Naive thymus-derived CD8-positive, alpha-beta T cell (primary cell): ENCODE data around the gene TFDP2. TPM values are rescaled to one million over a fixed set of nuclear protein-coding genes. Genes with fewer than 3 reads are reported as not detected.

Experiments
- ATAC-seq, 2 donors: fragments of 150-1000 bp; cut with Tn5 transposase in 1 of 2; sonication (Bioruptor Pico), chemical (Tn5 transposase) in 1 of 2; 1 replicate in 1 of 2; 2 replicates in 1 of 2; pipeline ENCODE4 v1.10.0; 2021; ENCODE audit warnings: mild to moderate bottlenecking in 2 of 2, moderate library complexity in 2 of 2
- POLR2A ChIA-PET: fragments of 350-600 bp; sonication (Branson Sonifier 250); formaldehyde crosslinking; loops from one replicate; lab custom pipeline; 2021; ENCODE audit warnings: antibody characterized with exemption; lab: Charles Lee
- DNase-seq, 10 donors: peaks; one replicate each; pipeline versions ENCODE4 v3.0.0 to v3.0.0-alpha.2; 2020 to 2022
- H3K27ac Mint-ChIP-seq, 10 donors: one replicate each; pipeline ENCODE4 v1.8.0; 2020 to 2022; ENCODE audit warnings: mild to moderate bottlenecking in 10 of 10, mixed read lengths in 10 of 10, moderate library complexity in 4 of 10, inconsistent platforms in 1 of 10
- H3K27me3 Mint-ChIP-seq, 5 donors: one replicate each; pipeline ENCODE4 v1.8.0; 2021 to 2022; ENCODE audit warnings: mixed read lengths in 5 of 5
- H3K36me3 Mint-ChIP-seq, 3 donors: one replicate each; pipeline ENCODE4 v1.8.0; 2020 to 2022; ENCODE audit warnings: mixed read lengths in 3 of 3, mild to moderate bottlenecking in 2 of 3, inconsistent platforms in 1 of 3
- H3K4me1 Mint-ChIP-seq, 4 donors: one replicate each; pipeline ENCODE4 v1.8.0; 2021 to 2022; ENCODE audit warnings: mixed read lengths in 4 of 4
- H3K4me3 Mint-ChIP-seq, 10 donors: one replicate each; pipeline ENCODE4 v1.8.0; 2020 to 2022; ENCODE audit warnings: mild to moderate bottlenecking in 10 of 10, mixed read lengths in 10 of 10, moderate library complexity in 6 of 10, inconsistent platforms in 1 of 10
- H3K9me3 Mint-ChIP-seq, 9 donors: one replicate each; pipeline ENCODE4 v1.8.0; 2020 to 2022; ENCODE audit warnings: mixed read lengths in 9 of 9, mild to moderate bottlenecking in 3 of 9, inconsistent platforms in 1 of 9, moderate library complexity in 1 of 9
- polyA plus RNA-seq, 3 donors: library from polyadenylated mRNA; unstranded; fragments of 300-500 nt; fragmentation: Illumina TruSeq; gene quantifications; one replicate each; pipeline ENCODE4 v1.2.3, GENCODE V29; 2021
- total RNA-seq, 8 experiments: library from RNA in 2 of 8; stranded (reverse) in 2 of 8; gene quantifications; one replicate each; pipeline ENCODE4 v1.2.3 and lab custom pipeline; 2021 to 2026

Gene TFDP2
- total and polyA plus RNA-seq, 5 experiments from 2014 or later, result 25.6 to 44.3 (median 30.9) TPM

DNA sequence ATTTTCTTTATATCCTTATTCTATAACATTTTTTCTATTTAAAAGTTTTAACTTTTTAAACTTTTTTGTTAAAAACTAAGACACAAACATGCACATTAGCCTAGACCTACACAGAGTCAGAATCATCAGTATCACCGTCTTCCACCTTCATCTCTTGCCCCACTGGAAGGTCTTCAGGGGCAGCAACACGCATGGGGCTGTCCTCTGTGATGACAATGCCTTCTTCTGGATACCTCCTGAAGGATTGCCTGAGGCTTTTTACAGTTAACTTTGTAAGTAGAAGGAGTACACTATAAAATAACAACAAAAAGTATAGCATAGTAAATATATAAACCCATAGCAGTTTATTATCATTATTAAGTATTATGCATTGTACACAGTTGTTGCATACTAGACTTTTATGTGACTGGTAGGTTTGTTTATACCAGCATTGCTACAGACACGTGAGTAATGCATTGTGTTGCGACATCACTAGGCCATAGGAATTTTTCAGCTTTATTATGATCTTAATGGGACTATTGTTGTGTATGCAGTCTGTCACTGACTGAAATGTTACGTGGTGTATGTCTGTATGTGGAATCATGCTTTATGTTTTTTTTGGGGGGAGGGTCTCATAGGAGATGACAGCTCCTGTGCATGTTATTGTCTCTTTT, 254.7 kb downstream of the TFDP2 start:
- Mint-ChIP-seq H3K27me3 (no peaks in the 10 kb centered on the region), H3K9me3 (peaks cover 0 to 9% (median 4%) of the 10 kb centered on the region in 9 donors), H3K27ac (no peak overlapping the region), H3K4me3 (no peak overlapping the region), H3K36me3 (peaks cover 9 to 27% (median 24%) of the 10 kb centered on the region in 3 donors), H3K4me1 (peaks cover 7 to 17% (median 14%) of the 10 kb centered on the region in 4 donors)
- DNase-seq, result no peak
- POLR2A ChIA-PET, result no interaction called here
- no peak for ATAC-seq

Other genes with a start within 250 kb of the TFDP2 start
- gene GK5, start 76.0 kb upstream of the TFDP2 start, total RNA-seq, result 10 to 100 TPM; 18.0 to 18.5 TPM
- 1 to 10 TPM; 3.3 to 6.4 (median 5.8) TPM for gene GK5, start 76.0 kb upstream of the TFDP2 start, polyA plus RNA-seq